Gastroesophageal sphincter (tissue), 3 donors: Measurements from ENCODE around the gene CADM1.

Experiments used
- EP300 ChIP-seq: sonication (generic); formaldehyde crosslinking; IDR thresholded peaks from one replicate; pipeline ENCODE4 v1.6.1; 2017; ENCODE audit warnings: antibody characterized with exemption, mild to moderate bottlenecking
- POLR2A ChIP-seq, 2 donors: fragments of 450-650 bp; IDR thresholded peaks; one replicate each; pipeline ENCODE4 v1.6.1; 2017; ENCODE audit warnings: antibody characterized with exemption in 2 of 2, mild to moderate bottlenecking in 2 of 2, moderate library complexity in 1 of 2
- POLR2AphosphoS5 ChIP-seq: sonication (generic); formaldehyde crosslinking; IDR thresholded peaks from one replicate; pipeline ENCODE4 v1.6.1; 2017; ENCODE audit warnings: antibody characterized with exemption
- TF ChIP-seq, protein P1 (sequence below), 4 experiments: fragments of 200-600 bp in 2 of 4; fragments of 450-650 bp in 2 of 4; sonication (generic) in 1 of 4; IDR thresholded peaks; one replicate each; pipeline ENCODE4 v1.5.1; 2017 to 2019; ENCODE audit warnings: antibody characterized with exemption in 4 of 4, mild to moderate bottlenecking in 2 of 4, moderate library complexity in 2 of 4

DNA sequence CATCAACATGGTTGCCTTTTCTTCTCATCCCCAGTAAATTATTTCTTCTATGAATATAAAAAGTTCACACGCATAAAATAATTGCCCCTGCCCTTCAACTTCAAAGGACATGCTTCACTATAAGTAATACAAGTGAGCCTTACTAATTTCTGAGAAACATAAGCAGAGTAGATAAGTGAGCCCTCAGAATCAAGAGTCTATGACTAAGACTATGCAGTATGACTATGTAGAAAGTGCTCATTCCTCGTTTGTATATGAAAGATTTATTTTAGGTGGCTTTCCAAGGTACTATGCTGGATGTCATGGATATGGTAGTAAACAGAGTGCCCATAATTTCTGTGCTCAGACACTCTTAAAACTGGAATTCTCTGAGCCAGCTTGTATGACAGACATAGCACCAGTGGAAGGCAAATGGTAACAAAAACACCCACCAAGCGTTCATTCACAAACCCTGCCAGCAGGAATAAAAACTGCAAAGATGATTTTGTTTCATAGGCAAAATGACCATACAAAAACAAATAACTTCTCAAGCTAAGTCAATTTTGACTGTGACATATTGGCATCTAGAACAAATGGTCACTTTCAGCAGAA is 189.8 kb downstream of the CADM1 start:
- TF ChIP-seq, protein P1, sequence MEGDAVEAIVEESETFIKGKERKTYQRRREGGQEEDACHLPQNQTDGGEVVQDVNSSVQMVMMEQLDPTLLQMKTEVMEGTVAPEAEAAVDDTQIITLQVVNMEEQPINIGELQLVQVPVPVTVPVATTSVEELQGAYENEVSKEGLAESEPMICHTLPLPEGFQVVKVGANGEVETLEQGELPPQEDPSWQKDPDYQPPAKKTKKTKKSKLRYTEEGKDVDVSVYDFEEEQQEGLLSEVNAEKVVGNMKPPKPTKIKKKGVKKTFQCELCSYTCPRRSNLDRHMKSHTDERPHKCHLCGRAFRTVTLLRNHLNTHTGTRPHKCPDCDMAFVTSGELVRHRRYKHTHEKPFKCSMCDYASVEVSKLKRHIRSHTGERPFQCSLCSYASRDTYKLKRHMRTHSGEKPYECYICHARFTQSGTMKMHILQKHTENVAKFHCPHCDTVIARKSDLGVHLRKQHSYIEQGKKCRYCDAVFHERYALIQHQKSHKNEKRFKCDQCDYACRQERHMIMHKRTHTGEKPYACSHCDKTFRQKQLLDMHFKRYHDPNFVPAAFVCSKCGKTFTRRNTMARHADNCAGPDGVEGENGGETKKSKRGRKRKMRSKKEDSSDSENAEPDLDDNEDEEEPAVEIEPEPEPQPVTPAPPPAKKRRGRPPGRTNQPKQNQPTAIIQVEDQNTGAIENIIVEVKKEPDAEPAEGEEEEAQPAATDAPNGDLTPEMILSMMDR (IDR thresholded peaks at IDR 0.05) = no peak
- no peak for TF ChIP-seq POLR2A (IDR thresholded peaks at IDR 0.05)
- no peak for TF ChIP-seq POLR2AphosphoS5
- no peak for TF ChIP-seq EP300
